ENCODE results near the gene TSEN2.
"Not testable (repeated sequence)": the region's sequence is repeated elsewhere in the genome, so short reads cannot be mapped to it uniquely, and the experiment has no call there.

GRCh38 chr3:12448404-12449202 lies 35.7 kb upstream of the TSEN2 start:
- not testable (repeated sequence) for TF ChIP-seq RAD21 (IDR thresholded peaks at IDR 0.05; ENCODE audit: low read length); CTCF (conservative IDR thresholded peaks at IDR 0.05; ENCODE audit: low read depth, low read length)

Measured in IMR-90 (cell line).